HG03354 (cell line): ENCODE results near the gene KCNN4.

Source experiments
- ATAC-seq: cut with Tn5 transposase; IDR thresholded peaks from one replicate; pipeline ENCODE4 v1.9.1; 2021; ENCODE audit warnings: mild to moderate bottlenecking; ENCODE audit not compliant: unreplicated experiment, poor library complexity, severe bottlenecking

The KCNN4 gene

DNA sequence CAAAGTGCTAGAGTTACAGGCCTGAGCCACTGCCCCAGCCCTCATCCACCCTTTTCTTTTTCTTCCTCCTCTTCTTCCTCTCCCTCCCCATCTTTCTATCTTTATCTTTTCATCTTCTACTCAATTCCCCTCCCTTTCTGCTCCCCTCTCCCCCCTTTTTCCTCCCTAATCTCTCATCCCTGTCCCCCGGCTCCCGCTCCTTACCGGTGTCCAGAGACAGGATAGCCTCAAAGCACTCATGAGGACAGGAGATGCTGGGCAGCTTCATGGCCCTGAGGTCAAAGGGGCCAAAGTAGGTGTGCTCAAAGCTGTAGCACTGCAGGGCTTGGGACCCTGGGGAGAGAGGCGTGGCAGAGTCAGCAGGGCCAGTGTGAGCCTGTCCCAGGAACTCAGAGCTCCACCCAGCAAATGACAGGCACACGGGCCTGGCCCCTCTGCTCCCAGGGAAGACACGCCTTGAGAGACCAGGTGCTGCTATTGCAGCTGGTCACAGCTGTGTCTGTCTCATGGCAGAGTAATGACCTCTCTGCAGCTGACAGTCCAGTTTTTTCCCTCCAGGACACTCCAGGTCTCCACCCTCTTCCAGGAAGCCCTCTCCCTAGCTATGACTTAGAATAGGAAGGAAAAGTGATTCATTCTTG is 18.8 kb upstream of the KCNN4 start:
- no peak for ATAC-seq

DNA sequence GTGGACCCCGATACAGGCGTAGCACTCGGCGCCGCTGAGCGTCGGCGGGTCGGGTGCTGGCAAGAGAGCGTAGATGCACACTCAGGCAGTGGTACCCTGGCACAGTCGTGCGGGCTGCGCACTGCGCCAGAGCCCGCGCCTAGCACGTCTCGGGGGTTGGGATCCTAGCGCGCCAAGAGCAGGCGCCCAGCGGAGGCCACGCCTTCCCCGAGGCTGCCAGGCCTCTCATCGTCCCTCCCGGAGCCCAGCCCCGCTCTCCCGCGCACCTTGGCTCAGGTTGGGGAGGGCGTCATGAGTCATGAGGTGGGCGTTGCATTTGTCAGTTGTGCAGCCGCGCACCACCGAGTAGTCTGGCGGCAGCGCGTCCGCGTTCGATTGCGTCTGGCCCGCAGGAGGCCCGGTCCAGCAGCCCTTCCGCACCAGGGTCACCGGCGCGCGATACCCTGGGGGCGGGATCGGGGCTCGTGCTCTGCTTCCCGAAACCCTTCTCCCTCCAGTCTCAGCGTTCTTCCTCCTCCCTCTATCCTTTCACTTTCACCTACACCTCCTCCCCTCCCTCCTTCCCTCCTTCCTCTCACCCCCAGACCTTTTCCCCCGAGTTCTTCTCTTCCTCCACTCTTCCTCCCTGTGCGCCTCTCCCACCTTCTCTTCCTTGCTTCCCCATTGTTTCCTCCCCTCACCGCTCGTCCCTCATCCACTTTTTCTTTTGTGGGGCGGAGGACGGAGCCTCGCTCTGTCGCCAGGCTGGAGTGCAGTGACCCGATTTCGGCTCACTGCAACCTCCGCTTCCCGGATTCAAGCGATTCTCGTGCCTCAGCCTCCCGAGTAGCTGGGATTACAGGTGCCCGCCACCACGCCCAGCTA is 18.0 kb upstream of the KCNN4 start:
- ATAC-seq = no peak

DNA sequence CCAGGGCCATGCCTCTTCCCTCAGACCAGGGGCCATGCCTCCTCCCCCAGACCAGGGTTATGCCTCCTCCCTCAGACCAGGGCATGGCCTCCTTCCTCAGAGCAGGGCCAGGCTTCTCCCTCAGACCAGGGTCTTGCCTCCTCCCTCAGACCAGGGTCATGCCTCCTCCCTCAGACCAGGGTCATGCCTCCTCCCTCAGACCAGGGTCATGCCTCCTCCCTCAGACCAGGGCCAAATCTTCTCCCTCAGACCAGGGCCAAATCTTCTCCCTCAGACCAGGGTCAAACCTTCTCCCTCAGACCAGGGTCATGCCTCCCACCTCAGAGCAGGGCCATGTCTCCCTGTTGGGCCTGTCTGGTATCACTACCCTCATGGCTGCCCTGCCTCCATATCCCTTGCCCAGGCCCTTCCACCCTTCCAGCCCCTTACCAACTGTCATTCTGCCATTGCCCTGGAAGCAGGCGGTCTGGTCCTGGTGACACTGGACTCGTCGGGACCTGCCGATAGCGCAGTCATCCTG is 17.3 kb upstream of the KCNN4 start:
- ATAC-seq = no peak

DNA sequence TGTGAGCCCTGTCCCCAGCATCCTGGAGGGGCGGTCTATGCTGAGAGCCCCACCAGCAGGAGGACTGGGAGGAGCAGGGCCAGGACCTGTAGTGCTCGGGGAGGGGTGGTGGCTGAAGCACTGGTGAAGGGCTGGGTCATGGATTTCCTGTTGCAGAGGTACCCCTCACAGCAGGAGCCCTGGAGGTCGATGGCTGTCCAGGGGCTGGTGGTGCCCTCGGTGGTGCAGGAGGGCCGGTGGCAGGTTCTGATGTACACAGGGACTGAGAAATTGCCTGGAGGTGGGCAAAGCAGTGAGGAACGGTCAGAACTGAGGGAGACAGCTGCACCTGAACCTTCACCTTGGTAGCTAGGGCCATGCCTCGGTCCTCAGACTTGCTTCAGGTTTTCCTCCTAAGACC is 16.8 kb upstream of the KCNN4 start:
- no peak for ATAC-seq

DNA sequence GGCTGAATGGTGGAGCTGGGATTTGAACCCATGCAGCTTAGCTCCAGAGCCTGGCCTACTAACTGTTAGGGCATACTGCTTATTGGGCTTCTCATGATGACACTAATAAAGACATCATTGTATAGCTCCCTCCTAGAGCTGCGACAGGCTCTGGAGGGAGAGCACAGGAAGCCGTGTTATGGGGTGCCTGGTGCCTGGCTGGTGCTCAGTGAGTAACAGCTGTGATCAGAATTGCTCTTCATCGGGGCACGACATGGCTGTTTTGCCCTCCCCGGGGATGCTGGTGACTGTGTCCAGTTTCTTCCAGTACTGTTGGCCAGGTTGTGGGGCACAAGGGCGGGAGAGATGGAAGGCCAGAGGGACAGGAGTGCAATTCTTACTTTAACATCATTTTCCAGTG is 16.3 kb upstream of the KCNN4 start:
- ATAC-seq = no peak

DNA sequence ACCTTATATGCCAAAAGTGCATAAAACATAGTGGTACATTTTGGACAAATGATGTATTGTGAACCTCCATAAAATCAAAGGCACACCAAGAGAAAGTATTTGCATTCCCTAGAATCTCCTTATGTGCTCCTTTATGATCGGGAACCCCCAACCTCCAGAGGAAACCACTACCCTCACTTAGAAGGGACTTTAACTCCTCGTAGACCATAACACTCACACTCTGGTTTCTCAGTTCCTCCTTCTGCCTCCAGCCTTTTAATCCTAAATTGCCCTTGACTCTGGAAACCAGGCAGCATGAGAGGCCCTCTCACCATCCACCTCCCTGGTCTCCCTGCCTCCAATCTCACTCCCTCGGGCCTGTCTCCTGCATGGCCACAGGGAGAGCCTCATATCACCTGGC is 9.8 kb upstream of the KCNN4 start:
- ATAC-seq = no peak

DNA sequence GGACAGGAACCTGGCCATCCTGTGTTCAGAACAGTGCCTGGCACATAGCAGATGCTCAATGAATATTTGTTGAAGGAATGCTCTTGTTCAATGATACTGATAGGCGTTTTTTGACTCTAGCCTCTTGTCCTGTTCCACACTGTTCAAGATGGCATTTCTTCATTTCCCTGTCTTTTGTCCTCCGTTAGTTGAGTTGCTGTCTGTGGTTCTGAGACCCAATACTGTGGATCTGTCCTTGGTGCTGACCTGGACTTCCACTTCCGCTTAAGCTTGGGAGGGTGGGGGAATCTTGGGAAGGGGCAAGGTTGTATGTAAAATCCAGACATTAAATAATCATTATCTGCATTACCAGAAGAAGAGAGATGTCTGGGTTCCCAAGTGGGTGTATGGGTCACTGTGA is 8.3 kb upstream of the KCNN4 start:
- ATAC-seq = no peak

DNA sequence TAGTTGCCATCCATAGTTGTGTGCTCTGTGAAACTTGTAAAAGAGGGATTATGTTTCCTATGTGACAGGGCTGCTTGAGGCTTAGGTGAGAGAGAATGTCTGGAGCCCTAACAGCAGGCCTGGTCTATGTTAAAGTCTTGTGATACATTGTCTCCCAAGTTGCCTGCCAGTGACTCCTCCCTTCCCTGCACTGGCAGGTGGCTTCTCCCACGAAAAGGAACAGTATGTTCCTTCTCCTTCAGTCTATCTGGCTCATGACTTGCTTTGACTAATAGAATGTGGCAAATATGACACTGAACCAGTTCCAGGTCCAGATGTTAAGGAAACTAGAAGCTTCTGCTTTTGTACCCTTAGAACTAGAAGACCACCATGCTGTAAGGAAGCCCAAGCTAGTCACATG is 5.9 kb upstream of the KCNN4 start:
- no peak for ATAC-seq

DNA sequence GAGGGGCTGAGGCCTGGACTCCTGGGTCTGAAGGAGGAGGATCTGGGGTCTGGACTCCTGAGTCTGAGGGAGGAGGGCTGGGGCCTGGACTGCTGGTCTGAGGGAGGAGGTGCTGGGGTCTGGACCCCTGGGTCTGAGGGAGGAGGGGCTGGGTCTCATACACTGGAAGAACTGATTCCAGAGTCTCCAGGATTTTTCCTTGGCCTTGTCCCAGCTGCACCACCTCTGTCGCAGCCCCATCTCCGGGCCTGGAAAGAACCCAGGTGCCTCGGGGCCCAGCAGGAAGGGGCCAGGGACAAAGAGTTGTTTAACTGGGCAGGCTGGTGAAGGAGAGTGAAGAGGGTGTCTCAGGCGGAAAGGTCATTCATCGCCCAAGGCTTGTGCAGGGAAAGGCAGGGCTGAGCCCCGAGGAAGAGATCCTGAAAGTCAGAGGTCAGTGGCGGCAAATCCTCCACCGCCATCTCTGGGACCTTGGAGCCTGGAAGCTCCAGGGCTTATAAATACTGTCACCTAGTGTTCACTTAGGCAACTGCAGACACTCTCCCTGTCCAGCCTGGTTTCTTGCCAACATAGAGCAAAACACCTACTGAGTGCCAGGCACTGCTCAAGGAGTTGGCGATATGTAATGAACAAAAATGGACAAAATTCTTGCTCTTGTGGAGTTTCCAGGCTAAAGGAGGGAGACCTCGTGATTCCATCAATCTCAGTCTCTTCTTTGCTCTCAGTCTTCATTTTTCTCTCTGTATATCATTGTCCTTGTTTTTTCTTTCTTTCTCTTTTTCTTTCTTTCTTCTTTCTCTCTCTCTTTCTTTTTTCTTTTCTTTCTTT is 4.4 kb upstream of the KCNN4 start:
- peak; percentile 46 for ATAC-seq

DNA sequence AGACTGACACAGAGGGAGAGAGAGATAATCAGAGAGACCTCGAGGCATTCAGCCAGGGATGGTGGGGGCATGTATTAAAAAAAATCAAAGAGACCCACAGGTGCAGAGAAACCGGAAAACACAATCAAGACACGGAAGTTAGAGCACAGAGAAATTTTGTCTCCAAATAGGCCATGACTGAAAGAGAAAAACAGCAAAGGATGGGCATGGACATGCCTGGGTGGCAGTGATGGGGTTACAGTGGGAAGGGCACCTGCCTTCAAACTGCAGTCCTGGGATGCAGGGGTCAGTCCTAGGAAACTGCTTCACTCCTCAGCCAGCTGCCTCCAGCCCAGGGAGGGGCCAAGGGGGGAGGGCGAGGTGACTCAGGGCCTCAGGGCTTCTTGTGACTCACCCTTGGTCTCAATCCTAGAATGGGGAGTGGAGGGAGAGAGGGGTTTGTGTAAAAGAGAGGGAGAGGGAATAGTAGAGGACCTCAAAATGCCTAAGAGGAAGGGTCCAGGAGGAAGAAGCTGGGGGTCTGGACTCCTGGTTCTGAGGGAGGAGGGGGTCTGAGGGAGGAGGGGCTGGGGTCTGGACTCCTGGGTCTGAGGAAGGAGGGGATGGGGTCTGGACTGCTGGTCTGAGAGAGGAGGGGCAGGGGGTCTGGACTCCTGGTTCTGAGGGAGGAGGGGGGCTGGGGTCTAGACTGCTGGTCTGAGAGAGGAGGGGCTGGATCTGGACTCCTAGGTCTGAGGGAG is 3.6 kb upstream of the KCNN4 start:
- no peak for ATAC-seq

DNA sequence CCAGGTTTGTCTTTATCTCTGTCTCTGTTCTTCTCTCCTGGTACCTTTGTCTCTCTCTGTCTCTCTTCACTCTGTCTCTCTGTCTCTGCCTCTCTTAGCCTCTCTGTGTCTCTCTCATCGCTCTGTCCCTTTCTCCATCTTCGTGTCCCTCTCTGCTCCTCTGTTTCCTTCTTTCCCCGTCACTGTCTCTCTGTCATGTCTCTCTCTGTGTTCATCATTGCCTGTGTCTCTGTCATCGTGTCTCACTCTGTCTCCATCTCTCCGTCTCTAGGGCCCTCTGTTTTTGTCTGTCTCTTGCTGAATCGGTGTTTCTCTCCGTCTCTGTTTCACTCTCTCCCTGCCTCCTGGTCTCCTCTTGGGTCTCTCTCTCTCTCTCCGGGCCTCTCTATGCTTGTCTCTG is 2.9 kb upstream of the KCNN4 start:
- ATAC-seq = no peak

DNA sequence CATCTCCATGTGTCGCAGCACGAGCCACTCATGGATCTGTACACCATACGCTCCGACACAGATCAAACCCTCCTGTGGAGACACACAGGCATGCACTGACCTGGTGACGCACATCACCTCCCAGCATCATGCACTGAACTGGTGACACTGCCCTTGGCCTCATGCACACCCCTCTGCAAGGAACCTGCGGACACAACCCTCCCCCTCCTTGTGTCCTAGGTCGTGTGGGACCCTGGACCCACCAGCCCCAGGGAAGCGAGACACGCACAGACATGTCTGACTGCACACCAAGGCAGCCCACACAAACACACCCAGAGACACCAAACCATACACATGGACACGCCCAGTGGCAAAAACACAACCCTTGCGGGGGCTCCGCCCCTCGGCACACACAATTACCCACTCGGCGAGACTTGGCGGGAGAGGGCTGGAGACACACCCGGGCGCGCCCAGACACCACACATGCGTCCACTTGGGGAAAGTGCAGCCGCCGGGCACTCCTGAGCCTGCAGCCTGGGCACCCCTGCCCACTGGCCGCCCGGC is 2.0 kb upstream of the KCNN4 start:
- no peak for ATAC-seq

DNA sequence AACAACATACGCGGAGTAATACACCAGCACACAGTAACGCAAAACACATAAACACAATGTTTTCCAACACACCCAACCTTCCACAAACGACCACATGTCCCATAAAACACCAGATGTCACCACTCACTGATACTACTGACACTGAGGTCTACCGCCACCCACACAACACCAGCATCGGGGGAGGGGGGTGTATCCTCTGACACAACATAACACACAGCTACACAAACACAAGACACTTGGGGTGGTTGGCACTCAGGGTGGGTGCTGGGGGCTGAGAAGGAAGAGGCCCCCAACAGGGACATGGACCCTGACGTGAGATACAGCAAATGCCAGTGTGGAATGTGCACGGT is 1.5 kb upstream of the KCNN4 start:
- no peak for ATAC-seq

DNA sequence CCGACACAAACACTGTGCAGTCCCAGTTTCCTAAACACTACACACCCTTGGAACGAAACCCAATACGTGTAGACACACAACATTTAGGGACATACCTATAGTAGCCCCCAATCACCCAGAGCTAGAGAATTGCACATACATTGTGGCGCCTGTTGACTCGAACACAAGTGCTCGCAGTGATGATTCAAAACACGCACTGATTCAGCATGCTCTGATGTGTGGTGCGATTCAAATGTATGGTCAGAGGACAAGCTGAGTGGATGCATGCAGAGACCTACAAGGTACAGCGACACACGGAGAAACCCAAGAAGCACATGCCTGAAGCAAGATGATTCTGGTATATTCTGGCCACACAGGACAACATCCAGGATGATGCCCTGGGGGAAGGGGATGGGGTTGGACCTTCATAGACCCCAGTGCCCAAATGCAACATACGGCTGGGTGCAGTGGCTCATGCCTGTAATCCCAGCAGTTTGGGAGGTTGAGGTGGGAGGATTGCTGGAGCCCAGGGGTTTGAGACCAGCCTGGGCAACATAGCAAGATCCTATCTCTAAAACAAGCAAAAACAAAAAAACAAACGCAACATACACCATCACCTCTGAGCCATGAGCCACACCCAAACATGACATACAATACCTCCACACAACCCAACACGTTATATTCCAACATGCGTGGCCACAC is 997 bp upstream of the KCNN4 start:
- ATAC-seq = no peak

DNA sequence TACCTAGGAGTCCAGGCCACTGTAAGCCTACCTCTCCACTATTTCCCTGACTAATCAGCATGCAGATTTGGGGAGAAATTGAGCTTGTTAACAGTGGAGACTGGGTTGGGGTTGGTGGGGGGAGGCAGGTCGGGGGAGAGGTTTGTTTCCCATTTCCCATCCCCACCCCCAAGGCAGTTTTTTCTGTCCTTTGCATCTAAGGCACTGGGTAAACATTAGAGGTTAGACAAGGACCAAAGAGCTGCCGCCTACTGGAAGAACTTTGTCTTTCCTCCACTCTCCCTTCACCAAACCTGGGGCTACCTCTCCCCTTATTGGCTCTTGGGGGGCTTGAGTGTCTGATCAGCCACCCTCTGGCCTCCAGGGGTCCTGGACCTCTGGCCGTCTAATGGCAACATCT is 953 bp downstream of the KCNN4 start:
- ATAC-seq = no peak

DNA sequence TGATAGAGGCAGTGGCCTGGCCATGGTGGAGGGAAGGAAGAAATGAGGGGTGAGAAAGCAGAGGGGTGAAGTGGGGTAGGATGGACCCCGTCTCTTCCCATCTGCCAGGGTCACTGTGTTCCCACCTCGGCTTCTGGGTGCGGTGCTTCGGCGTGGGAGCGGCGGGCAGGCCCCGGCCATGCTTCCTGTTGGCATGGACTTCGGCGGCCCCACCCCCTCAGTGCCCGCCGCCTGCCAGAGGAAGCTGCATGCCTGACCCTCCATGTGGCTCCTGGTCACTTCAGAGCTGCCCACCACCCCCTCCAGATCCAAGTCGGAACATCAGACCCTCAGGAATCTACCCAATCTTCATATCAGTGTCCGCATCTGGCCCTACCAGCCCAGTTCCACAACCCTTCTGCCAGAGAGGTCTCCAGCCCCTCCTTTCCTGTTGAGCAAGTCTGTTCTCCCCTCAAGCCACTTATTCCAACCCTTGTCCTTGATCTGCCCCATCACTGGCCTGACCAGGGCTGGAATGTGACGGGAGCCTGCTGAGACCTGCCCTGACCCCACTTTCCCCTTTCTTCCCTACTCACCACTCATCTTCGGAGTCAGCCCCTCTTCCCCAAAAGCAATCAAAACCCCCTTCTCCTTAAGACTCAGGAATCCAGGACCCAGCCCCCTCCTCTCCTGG is 1.5 kb downstream of the KCNN4 start:
- ATAC-seq = no peak

DNA sequence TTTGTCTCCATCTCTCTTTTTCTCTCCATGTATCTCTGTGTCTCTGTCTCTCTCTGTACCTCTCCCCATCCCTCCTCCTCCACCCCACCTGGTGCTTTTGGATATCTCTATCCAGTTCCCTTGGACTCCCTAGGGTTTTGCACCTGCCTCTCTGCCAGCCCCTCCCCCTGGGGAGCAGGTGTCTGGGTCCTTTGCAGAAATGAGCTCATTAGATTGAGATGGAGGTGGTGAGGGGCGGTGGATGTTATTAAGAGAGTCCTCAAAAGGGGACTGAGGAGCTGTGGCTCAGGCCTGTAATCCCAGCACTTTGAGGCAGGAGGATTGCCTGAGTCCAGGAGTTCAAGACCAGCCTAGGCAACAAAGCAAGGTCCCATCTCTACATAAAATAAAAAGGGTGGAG is 2.1 kb downstream of the KCNN4 start:
- ATAC-seq = no peak

DNA sequence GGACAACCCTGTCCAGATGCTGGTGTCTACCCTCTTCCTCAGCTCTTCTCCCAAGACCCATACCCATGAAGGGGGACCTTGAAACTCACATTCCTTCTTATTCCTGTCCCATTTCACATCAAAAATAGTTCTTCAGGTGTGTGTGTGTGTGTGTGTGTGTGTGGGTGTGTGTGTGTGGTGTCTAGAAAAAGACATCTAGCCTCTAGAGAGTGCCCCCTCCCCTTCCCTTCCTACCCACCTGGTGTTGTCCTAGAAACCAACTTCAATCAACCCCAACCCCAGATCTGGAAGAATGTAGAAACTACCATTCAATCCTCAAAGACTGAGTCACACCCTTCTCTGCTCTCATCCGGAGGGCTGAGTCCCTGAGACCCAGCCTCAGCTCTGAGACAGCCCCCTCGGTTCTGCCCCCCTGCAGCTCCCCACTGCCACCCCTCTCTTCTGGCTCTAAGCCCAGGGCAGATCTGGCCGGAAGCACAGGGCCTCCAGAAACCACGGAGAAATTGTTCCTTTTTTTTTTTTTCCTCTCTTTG is 3.5 kb downstream of the KCNN4 start:
- no peak for ATAC-seq
